ENCODE data around the gene MAP4K4.

The MAP4K4 gene

GRCh38 chr2:101693991-101694588 lies 3.4 kb upstream of the MAP4K4 start:
- no peak for DNase-seq

- no peak for DNase-seq
Observed at GRCh38 chr2:101696272-101697123, 1.0 kb upstream of the MAP4K4 start.

DNA sequence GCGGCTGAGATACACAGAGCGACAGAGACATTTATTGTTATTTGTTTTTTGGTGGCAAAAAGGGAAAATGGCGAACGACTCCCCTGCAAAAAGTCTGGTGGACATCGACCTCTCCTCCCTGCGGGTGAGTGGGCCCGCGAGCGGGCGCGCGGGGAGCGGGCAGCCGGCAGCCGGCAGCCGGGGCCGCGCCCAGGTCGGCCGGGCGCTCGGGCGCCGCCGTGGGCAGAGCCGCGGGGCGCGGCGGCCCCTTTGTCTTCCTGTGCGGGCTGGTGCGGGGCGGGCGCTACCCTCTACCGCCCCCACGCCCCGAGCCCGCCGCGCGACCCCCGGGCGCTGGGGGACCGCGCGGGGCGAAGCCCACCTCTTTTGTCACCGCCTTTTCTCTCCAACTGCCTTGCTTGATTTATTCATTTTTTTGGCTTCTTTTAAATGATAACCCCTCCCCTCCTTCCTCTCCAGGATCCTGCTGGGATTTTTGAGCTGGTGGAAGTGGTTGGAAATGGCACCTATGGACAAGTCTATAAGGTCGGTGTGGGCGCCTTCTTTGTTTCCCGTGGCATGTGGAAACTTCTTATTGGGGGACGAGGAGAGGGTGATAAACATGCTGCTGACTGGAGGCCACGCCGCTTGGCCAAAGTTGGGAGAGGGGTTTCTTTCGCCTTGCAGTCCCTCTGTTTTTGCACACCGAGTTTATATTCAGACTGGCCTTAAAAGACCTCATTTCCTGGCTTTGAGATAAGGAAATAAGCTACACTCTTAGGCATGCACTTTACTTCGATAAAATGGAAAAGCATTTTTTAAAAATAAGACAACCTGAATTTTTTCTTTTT lies 722 bp downstream of the MAP4K4 start:
- no peak for DNase-seq

DNA sequence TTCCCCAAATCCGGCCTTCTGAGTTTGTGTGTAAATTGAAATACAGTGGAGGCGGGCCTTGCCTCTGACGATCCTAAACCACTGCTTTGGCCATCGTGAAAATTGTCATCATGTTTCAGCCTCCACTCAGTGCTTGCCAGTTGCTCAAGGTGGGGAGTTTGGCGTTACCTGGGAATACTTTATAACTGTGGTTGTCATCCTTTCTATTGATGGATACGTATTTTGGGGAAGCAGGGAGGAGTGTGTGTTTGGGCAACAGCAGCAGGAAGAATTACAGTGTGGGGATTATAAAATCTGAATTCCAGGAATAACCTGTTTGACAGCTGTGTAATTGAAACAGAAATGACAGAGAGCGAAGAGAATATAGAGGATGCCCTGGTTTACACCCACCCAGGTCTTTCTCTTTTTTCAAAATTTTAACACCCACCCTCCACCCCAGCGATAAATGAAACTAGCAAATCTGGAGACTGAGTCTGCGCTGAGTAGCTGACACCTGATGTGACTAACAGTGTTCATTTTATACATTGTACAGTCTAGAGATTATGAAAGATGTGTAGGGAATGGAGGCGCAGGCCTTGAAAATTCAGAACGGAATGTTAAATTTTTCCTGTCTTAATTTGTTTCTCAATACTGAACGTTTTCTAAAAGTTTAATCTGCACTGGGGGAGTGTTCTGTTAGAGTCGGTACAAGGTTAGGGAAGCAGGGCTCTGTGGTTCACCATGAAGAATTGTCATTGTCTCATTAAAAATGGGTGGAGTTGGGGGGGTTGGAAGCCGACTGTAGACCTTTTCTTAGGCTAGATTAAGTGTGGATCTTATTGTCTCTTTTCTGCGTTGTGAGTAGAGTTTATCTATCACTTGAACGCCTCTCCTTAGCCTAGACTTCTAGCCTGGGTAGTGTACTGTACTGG lies 1.6 kb downstream of the MAP4K4 start:
- no peak for DNase-seq

DNA sequence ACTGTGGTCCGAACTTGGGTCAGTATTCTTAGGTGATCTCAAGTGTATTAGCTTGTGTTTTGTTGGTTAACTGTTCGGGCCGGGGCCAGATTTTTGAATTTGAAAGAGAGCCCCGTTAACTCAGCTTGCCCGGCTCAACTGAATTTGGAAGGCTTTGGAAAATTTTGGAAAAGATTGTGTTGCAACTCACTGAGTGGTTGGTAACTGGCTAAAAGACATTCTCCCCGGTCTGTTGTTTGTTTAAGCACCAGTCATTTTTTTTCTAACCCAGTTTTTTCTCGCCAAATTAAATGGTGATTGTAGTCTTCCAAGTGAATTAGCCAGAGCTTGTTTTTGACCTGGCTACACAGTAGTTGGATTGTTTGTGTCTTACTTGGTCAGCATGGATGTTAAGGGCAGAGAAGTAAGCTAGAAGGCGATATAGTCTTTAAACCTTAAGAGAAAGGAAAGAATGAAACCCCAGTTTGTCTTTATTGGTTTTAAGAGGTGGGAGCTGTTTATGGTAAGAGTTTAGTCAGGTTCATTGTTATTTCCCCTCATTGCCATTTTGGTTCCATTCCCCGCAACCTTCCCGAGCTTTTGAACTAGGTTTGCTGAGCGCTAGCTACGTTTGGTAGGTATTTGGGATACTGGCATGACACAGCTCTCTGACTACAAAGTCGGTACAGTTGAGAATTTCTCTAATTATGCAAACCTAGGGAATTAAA lies 2.4 kb downstream of the MAP4K4 start:
- no peak for DNase-seq

DNA sequence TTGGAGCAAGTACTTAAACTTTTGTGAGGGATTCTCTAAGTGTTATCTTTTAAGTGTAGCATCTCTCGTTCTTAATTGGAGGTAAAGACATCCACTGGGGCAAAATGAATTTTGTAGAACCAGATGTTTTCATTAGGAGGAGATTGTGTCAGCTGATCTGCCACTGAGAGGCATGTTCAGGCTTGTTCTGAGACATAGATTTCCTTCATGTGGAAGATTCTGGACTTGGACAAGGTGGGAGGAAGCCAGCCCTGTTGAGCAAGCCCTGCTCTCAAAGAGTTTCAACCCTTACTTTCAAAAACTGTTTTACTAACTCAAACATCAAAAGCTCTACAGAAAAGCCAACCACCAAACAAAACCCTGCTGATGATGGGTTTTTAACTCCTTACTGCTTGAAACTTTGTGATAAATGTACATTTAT lies 6.5 kb downstream of the MAP4K4 start:
- no peak for DNase-seq

GRCh38 chr2:101704816-101705578 lies 7.5 kb downstream of the MAP4K4 start:
- DNase-seq, result no peak

GRCh38 chr2:101706121-101706818 lies 8.8 kb downstream of the MAP4K4 start:
- no peak for DNase-seq

- no peak for DNase-seq
Observed at GRCh38 chr2:101706819-101707177, 9.3 kb downstream of the MAP4K4 start.

DNA sequence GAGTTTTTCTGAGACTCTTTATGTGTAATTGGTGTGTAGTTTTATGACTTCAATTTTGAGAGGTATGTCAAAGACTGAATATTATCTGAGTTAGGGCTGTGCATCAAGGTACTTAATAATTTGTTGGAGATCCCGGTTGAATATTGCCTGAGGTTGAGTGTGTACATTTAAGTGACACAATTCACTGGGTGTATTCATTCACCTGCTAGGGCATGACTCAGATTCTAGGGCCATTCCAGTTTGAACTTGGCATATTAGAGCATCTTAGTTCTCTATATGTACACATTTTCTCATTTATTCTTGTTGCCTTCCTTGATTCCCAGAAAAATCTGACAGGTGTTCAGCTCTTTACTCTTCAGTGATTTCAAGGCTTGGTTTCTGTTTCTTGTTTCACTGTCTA lies 12.5 kb downstream of the MAP4K4 start:
- DNase-seq, result no peak

DNA sequence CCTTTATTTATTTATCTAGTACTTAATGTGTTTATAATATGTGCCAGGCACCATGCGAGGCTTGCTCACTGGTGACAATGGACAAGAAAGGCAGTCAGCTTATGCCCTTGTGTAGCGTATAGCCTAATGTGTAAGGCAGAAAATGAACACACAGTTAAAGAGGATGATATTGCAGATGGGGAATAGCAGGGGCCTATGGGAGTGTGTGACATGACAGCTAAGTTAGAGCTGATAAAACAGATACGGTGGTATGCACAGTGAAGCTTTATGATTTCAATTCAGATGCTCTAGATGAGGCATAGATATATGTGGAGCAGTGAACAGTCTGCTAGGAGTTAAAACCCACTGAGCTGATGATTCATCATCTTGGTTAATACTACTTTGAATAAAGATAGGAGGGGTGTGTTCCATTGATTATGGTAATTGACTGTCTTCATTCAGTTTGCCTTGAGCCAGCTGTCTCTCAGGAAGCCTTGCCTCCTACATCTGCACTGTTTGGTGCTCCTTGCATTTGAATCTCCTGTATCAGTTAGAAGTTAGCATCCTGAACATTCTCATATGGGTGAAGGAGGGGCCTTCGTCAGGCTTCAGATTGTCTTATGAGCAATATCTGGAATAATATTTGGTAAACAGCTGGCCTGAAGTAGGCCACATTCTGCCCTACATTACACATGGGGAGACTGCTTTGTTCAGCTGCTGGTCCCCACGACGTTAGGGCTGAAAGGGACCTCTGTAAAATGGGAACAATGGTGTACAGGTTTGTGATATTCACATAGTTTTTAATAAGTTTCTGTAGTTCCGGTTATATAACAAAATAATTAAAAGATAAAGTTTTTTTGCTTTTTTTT lies 13.2 kb downstream of the MAP4K4 start:
- DNase-seq, result no peak

DNA sequence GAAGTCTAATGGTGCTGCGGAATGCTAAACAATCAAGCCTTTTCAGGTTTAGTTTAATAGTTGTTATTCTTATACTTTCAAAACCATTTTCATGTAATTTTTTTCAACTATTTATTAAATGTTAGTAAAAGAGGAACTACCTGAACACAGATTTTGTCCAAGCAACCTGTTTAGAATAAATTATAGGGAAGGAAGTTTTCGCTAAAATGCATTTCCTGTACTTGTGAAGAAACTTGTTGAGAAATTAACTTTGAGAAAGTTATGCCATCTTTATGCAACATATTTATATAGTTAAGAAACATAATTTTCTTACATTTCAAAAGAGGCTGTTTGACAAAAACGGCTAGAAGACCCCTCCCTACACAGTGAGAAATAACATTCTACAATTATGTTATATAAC lies 16.6 kb downstream of the MAP4K4 start:
- no peak for DNase-seq

DNA sequence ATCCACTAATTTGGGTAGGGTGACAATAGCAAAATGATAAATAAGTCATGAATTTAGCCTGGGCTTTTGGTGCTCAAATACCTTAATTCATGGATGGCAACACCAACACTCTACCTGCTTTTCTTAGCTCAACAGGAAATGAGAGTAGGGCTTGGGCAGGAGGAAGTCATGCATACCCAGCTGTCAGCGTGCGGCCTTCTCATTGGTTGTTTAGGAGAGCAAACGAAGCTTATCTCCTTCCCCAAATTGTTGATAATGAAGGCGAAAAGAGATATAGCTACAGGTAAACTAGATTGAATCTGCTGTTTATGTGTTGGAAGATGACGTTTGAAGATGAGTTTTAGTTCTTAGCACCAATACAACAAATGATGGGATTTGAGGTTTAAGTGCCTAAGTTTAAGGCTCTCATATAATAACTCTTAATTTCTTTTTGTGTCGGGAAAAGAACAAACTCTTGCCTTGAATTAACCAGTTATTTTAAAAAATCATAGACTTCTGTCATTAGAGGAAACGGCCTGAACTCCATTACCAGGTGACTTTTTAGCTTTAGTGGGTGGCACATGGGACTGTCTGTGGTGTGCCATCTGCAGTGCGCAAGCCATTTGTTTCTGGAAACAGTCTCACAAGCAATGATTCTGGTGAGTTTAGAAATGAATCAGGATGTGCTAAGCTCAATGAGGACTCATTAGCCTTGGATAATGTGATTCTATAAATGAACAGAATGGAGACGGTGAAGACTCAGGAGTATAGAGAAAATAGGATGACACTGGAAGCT lies 19.8 kb downstream of the MAP4K4 start:
- DNase-seq, result peak; percentile 56

DNA sequence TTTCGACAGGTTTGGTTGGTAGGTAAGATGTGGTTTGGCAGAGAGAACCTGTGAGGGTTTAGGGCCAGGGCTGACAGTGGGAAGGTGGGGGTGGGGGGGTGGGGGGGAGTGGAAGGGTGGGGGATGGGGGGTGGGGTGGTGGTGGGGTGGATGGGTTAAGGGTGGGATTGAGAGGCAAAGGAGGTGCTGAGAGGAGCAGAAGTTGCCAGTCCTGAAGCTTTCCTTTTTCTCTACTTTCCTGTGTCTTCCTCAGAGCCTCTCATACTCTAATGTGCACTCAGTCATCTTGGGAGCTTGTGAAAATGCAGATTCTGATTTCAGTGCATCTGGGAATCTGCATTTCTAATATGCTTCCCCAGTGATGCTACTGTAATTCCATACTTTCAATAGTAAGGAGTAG lies 21.0 kb downstream of the MAP4K4 start:
- DNase-seq, result no peak

DNA sequence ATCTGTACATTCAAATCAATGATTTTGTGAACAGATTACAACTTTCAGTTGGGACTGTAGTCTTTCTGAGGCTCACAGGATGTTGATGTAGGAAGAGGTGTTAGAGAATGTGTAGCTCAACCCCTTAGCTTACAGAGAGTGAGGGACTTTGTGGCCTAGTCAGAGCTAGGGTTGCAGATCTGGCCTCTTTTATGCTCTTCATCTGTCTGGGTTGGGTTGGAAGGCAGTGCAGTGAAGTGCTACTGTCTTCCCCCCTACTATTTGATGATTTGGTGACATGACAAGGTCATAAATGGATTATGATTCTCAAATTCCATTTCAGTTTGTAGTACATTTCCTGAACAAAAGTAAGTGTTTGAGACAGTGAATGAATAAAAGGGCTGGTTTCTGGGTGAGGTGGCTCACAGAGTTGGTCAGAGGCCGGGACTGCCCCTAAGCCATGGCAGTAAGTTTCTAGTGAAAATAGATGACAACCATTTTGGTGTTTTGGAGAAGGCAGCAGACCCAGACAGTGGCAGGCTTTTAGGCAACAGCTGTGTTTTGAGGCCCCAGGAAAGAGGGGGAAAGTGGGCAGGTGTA lies 21.6 kb downstream of the MAP4K4 start:
- peak; percentile 81 for DNase-seq

- no peak for DNase-seq
Observed at GRCh38 chr2:101720732-101721131, 23.2 kb downstream of the MAP4K4 start.

- DNase-seq, result no peak
Observed at GRCh38 chr2:101722864-101723263, 25.4 kb downstream of the MAP4K4 start.

- no peak for DNase-seq
Observed at GRCh38 chr2:101723371-101724124, 26.0 kb downstream of the MAP4K4 start.
